Measurements from ENCODE around the gene C1orf74. TPM values are rescaled to one million over a fixed set of nuclear protein-coding genes. Genes with fewer than 3 reads are reported as not detected.

C1orf74 gene
- total RNA-seq, 1 experiment from 2014 or later = 5.6 TPM

DNA sequence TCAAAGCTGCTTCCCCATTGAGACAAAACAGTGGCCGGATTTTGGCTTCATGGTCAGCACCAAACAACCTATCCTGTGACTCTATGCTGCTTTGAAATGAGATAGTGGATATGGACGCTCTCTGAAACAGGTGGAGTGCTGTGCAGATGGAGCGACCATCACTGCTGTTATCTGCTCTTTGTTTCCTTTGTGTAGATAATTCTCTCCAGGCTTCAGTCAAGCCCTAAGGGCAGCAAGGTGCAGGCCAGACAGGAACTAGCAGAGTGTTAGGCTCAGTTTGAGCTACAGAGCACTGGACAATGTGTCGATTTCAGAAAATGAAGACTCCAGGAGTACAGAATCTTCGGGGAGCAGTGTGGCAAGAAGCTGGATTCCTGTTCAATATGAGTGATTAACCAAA lies 26.4 kb upstream of the C1orf74 start:
- Histone ChIP-seq H2AFZ (ENCODE audit: low read depth, low read length, poor library complexity, severe bottlenecking) (no peak overlapping the region), H3K27ac (ENCODE audit: low read depth, low read length) (no peak overlapping the region), H3K79me2 (ENCODE audit: insufficient read depth, low read length) (peaks cover 1% of the 10 kb centered on the region; the same call in 1 of the 2 replicates), H3K9ac (ENCODE audit: low read length) (no peak overlapping the region), H3K27me3 (ENCODE audit: insufficient read depth, low read length) (no peaks in the 10 kb centered on the region), H3K4me2 (ENCODE audit: low read length) (no peak overlapping the region), H3K4me3 (replicated peaks in 1 of 2; ENCODE audit: low read depth in 1 of 2, low read length in 2 of 2) (no peak overlapping the region), H3K9me3 (ENCODE audit: control insufficient read depth in 1 of 2, insufficient read depth in 1 of 2, low read depth in 1 of 2, low read length in 2 of 2) (no peaks in the 10 kb centered on the region), H4K20me1 (ENCODE audit: insufficient read depth) (no peaks in the 10 kb centered on the region), H3K4me1 (ENCODE audit: control insufficient read depth in 1 of 2, insufficient read depth in 2 of 2, low read length in 2 of 2) (peaks cover 11 to 28% of the 10 kb centered on the region in 2 experiments), H3K9me2 (ENCODE audit: insufficient read depth) (no peaks in the 10 kb centered on the region), H3K36me3 (ENCODE audit: control insufficient read depth in 1 of 2, insufficient read depth in 2 of 2, low read length in 2 of 2) (no peaks in the 10 kb centered on the region)
- RAD21 ChIA-PET (ENCODE audit: low non-redundant PET in 1 of 2, low total read pairs in 2 of 2, uncharacterized antibody in 2 of 2, unreplicated experiment in 2 of 2) = no interaction called here
- CTCF ChIA-PET = interaction anchor here (2.2 kb wide), 1 partner anchor 12 kb away, joined by 8 read pairs; no protein-coding TSS in a partner anchor
- POLR2A ChIA-PET = no interaction called here
- BruUV-seq (replicated peaks) = no TSS peak
- ATAC-seq (no peak), DNase-seq (ENCODE audit: low read depth, low spot score) (no peak)
- TF ChIP-seq SP1 (IDR thresholded peaks at IDR 0.05; ENCODE audit: low read depth) (no peak), EZH2 (IDR thresholded peaks at IDR 0.05) (no peak), ELF1 (IDR thresholded peaks at IDR 0.05; ENCODE audit: borderline replicate concordance, low read depth) (no peak), JUND (IDR thresholded peaks at IDR 0.05) (no peak), REST (IDR thresholded peaks at IDR 0.05; ENCODE audit: low read depth) (no peak)
- TF ChIP-seq, protein P1, sequence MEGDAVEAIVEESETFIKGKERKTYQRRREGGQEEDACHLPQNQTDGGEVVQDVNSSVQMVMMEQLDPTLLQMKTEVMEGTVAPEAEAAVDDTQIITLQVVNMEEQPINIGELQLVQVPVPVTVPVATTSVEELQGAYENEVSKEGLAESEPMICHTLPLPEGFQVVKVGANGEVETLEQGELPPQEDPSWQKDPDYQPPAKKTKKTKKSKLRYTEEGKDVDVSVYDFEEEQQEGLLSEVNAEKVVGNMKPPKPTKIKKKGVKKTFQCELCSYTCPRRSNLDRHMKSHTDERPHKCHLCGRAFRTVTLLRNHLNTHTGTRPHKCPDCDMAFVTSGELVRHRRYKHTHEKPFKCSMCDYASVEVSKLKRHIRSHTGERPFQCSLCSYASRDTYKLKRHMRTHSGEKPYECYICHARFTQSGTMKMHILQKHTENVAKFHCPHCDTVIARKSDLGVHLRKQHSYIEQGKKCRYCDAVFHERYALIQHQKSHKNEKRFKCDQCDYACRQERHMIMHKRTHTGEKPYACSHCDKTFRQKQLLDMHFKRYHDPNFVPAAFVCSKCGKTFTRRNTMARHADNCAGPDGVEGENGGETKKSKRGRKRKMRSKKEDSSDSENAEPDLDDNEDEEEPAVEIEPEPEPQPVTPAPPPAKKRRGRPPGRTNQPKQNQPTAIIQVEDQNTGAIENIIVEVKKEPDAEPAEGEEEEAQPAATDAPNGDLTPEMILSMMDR (IDR thresholded peaks at IDR 0.05 in 2 of 3, conservative IDR thresholded peaks at IDR 0.05 in 1 of 3; ENCODE audit: borderline replicate concordance in 1 of 3, insufficient read depth in 1 of 3, low read depth in 2 of 3, low read length in 2 of 3) = no peak
- intact Hi-C loops (cut with micrococcal nuclease) = no loop called here
